Left ventricle myocardium superior (tissue), 1 donor: ENCODE measurements around the gene OR6A2. TPM values are rescaled to one million over a fixed set of nuclear protein-coding genes. Genes with fewer than 3 reads are reported as not detected.
A peak's percentile ranks its signal among the peaks of the same experiment; 100 is the strongest.
"Not testable (repeated sequence)": the region's sequence is repeated elsewhere in the genome, so short reads cannot be mapped to it uniquely, and the experiment has no call there.

Experiments
- ATAC-seq: fragments of 200-7000 bp; cut with Tn5 transposase; one replicate; pipeline ENCODE4 v1.9.1; 2020; ENCODE audit warnings: mild to moderate bottlenecking, moderate library complexity
- DNase-seq: peaks from one replicate; pipeline ENCODE4 v3.0.0-alpha.2; 2020
- intact Hi-C: fragments of 100-400 bp; cut with micrococcal nuclease; formaldehyde crosslinking; loops from one replicate; pipeline ENCODE4 v1.11.0; 2022
- long read RNA-seq: library from polyadenylated mRNA; unstranded; transcript quantifications from one replicate; pipeline ENCODE4 v2.0.0, GENCODE V29; 2021
- total RNA-seq: library from RNA; stranded (reverse); fragmentation: NEBNext Ultra II Directional; extraction: Animal tissue kit (Norgen Biotek cat#: 25700); gene quantifications from one replicate; pipeline ENCODE4 v1.2.1, GENCODE V29; 2021
- donor health status: DM: no; HTN: yes; CAD: no; lungs with severe emphysema.

The OR6A2 gene
- not detected for total RNA-seq
- long read RNA-seq: 0 reads

- DNase-seq (no peak), ATAC-seq (no peak)
- intact Hi-C loops: no loop called here
Measured at GRCh38 chr11:6799402-6799801, at the start of gene OR6A2. TSS of gene OR6A2 (minus strand) at chr11:6799689. CDS start at chr11:6795708, 3,981 bp downstream.

GRCh38 chr11:6845383-6845782 is 45.9 kb upstream of the OR6A2 start, which contains the start of gene OR10A5:
TSS of gene OR10A5 (plus strand) at chr11:6845683. CDS start at chr11:6845683, 0 bp downstream.
- intact Hi-C loops: no loop called here
- ATAC-seq (no peak), DNase-seq (no peak)

- intact Hi-C loops: no loop called here
- no peak for DNase-seq
- ATAC-seq: no peak
Measured at GRCh38 chr11:6844356-6844755, 44.9 kb upstream of the OR6A2 start.

GRCh38 chr11:6843670-6844069 is 44.2 kb upstream of the OR6A2 start:
- intact Hi-C loops: no loop called here
- no peak for ATAC-seq
- DNase-seq: no peak

GRCh38 chr11:6841694-6842093 is 42.2 kb upstream of the OR6A2 start:
- intact Hi-C loops: no loop called here
- DNase-seq: no peak
- no peak for ATAC-seq

- intact Hi-C loops: no loop called here
- ATAC-seq: no peak
- no peak for DNase-seq
Measured at GRCh38 chr11:6834021-6834420, 34.5 kb upstream of the OR6A2 start.

- intact Hi-C loops: no loop called here
- ATAC-seq (no peak), DNase-seq (no peak)
Measured at GRCh38 chr11:6833356-6833755, 33.9 kb upstream of the OR6A2 start.

GRCh38 chr11:6828103-6828502 is 28.6 kb upstream of the OR6A2 start:
- ATAC-seq: no peak
- no peak for DNase-seq
- intact Hi-C loops: no loop called here

- peak; percentile 47 for ATAC-seq
- DNase-seq: no peak
- intact Hi-C loops: no loop called here
Measured at GRCh38 chr11:6825231-6825744, 25.8 kb upstream of the OR6A2 start.

GRCh38 chr11:6824136-6824823 is 24.8 kb upstream of the OR6A2 start:
- intact Hi-C loops: no loop called here
- DNase-seq (no peak), ATAC-seq (no peak)

GRCh38 chr11:6818967-6819366 is 19.5 kb upstream of the OR6A2 start:
- ATAC-seq (no peak), DNase-seq (no peak)
- intact Hi-C loops: no loop called here

GRCh38 chr11:6817694-6818093 is 18.2 kb upstream of the OR6A2 start:
- DNase-seq: no peak
- intact Hi-C loops: no loop called here
- no peak for ATAC-seq

- intact Hi-C loops: no loop called here
- ATAC-seq (no peak), DNase-seq (no peak)
Measured at GRCh38 chr11:6813656-6814055, 14.2 kb upstream of the OR6A2 start.

GRCh38 chr11:6812390-6813005 is 13.0 kb upstream of the OR6A2 start:
- intact Hi-C loops: no loop called here
- ATAC-seq (no peak), DNase-seq (no peak)

GRCh38 chr11:6801075-6801474 is 1.6 kb upstream of the OR6A2 start:
- DNase-seq, intact Hi-C loops, ATAC-seq: not testable (repeated sequence)

- intact Hi-C loops: no loop called here
- no peak for DNase-seq
- ATAC-seq: no peak
Measured at GRCh38 chr11:6794639-6795038, 4.8 kb downstream of the OR6A2 start.

- ATAC-seq (no peak), DNase-seq (no peak)
- intact Hi-C loops: no loop called here
Measured at GRCh38 chr11:6790546-6790945, 8.9 kb downstream of the OR6A2 start.

GRCh38 chr11:6782720-6783119 is 16.8 kb downstream of the OR6A2 start, which contains the start of gene OR2AG1:
TSS of gene OR2AG1 (plus strand) at chr11:6783020. CDS start at chr11:6785038, 2,018 bp downstream.
- intact Hi-C loops: no loop called here
- no peak for DNase-seq
- ATAC-seq: no peak

- ATAC-seq (no peak), DNase-seq (no peak)
- intact Hi-C loops: no loop called here
Measured at GRCh38 chr11:6780829-6781228, 18.7 kb downstream of the OR6A2 start.

- no peak for DNase-seq
- ATAC-seq: no peak
- intact Hi-C loops: no loop called here
Measured at GRCh38 chr11:6778518-6778917, 21.0 kb downstream of the OR6A2 start.
